ENCODE measurements around the gene DUSP15.
"Not testable (repeated sequence)": the region's sequence is repeated elsewhere in the genome, so short reads cannot be mapped to it uniquely, and the experiment has no call there.

Gene DUSP15

DNA sequence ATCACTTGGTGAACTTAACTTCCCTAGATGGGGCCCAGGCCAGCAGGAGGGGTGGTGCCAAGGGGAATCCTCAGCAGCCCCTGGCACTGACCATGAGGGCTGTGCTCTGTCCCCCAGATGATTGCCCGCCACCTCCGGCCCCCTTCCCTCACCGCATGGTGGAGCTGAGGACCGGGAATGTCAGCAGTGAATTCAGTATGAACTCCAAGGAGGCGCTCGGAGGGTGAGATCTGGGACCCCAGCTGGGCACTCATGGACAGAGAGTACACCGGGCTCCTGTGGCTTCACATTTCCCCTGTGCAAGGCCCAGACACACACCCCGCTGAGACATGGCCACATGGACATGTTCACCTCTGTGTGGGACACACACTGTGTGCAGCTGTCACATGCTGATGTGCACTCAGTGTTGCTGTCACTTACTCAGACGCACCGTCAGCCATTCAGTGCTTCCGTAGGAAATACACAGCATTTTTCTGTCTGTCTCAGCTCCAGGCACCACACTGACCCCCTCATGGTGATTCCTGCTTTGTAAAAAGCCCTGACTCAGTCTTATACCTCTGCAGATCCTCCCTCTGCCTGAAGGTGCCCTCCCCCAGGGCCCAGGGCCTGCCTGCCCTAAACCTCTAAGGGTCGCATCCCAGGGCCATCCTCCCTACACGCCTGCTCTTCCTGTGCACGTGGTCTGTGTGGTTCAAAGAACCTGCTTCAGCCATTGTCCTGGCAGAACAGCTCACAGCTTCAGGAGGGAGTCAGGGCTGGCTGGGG lies 46.8 kb downstream of the DUSP15 start:
- no peak overlapping the region for H3K9ac ChIP-seq (ENCODE audit: low read depth, low read length)
- H3K27ac ChIP-seq (ENCODE audit: low read length) = no peak overlapping the region
- H3K4me3 ChIP-seq (ENCODE audit: low read length) = no peak overlapping the region

DNA sequence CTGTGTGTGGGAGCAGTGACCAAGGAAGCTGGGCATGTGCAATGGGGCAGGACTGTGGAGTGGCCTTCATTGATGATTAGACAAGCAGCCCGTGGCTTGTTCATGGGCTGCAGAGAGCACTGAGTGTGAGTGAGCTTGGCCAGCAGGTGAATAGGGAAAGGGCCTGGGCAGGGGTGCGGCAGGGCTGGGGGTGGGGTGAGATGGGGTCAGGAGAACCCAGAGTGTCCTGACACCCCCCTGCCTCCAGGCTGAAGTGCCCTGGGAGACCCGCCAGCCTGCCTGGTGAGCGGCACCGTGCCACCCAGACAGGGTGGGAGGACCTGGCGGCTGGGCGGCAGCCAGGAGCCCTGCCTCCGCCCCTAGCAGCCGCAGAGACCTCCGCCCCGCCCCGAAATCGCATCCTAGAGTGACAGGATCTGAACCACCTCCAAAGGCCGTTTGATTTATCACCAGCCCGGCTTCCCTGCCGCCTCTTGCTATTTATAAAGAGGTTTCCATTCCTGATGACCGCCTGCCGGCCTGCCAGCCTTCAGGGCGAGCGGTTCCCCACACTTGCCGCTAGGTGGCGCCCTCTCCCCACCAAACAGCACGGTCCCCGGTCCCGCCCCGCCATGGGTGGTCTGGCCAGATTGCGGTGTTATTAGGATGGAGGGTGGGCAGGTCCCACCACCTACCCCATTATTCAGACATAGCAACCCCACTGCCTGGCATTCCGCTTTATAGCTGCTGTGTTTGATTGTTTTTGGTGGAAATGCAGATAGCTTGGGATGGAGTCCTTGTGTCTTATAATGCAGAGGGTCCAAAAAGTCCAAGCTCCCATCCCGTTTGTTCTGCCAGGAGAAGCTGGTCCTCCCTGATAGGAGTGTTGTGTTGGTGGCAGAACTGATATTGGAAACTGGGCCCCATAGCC lies 47.7 kb downstream of the DUSP15 start:
- Histone ChIP-seq H3K27ac (ENCODE audit: low read length) (no peak overlapping the region), H3K27me3 (ENCODE audit: insufficient read depth, low read length) (no peaks in the 10 kb centered on the region), H3K36me3 (ENCODE audit: insufficient read depth, low read depth, low read length) (no peaks in the 10 kb centered on the region), H3K9me3 (ENCODE audit: insufficient read depth, low read depth, low read length) (no peaks in the 10 kb centered on the region), H3K4me1 (ENCODE audit: insufficient read depth, low read length) (no peaks in the 10 kb centered on the region), H3K4me3 (ENCODE audit: low read length) (no peak overlapping the region), H3K9ac (ENCODE audit: low read depth, low read length) (no peak overlapping the region)

More for the DNA sequence above, 46.8 kb downstream of the DUSP15 start:
- H3K27me3 ChIP-seq (ENCODE audit: insufficient read depth, low read length) = no peaks in the 10 kb centered on the region
- H3K4me1 ChIP-seq (ENCODE audit: insufficient read depth, low read length) = no peaks in the 10 kb centered on the region
- H3K36me3 ChIP-seq (ENCODE audit: insufficient read depth, low read depth, low read length) = no peaks in the 10 kb centered on the region
- H3K9me3 ChIP-seq (ENCODE audit: insufficient read depth, low read depth, low read length) = no peaks in the 10 kb centered on the region

DNA sequence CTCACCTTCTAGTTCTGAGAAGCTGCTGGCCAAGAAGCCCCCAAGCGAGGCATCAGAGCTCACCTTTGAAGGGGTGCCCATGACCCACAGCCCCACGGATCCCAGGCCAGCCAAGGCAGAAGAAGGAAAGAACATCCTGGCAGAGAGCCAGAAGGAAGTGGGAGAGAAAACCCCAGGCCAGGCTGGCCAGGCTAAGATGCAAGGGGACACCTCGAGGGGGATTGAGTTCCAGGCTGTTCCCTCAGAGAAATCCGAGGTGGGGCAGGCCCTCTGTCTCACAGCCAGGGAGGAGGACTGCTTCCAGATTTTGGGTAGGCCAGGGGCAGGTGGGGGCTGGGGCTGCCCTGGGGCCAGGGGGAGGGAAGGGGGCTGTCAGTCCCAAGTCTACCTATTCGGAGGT lies 48.9 kb downstream of the DUSP15 start:
- no peaks in the 10 kb centered on the region for H3K9me3 ChIP-seq (ENCODE audit: insufficient read depth, low read depth, low read length)
- no peaks in the 10 kb centered on the region for H3K27me3 ChIP-seq (ENCODE audit: insufficient read depth, low read length)
- H3K4me1 ChIP-seq (ENCODE audit: insufficient read depth, low read length) = no peaks in the 10 kb centered on the region
- H3K4me3 ChIP-seq (ENCODE audit: low read length) = no peak overlapping the region
- no peaks in the 10 kb centered on the region for H3K36me3 ChIP-seq (ENCODE audit: insufficient read depth, low read depth, low read length)
- no peak overlapping the region for H3K9ac ChIP-seq (ENCODE audit: low read depth, low read length)
- H3K27ac ChIP-seq (ENCODE audit: low read length) = no peak overlapping the region

DNA sequence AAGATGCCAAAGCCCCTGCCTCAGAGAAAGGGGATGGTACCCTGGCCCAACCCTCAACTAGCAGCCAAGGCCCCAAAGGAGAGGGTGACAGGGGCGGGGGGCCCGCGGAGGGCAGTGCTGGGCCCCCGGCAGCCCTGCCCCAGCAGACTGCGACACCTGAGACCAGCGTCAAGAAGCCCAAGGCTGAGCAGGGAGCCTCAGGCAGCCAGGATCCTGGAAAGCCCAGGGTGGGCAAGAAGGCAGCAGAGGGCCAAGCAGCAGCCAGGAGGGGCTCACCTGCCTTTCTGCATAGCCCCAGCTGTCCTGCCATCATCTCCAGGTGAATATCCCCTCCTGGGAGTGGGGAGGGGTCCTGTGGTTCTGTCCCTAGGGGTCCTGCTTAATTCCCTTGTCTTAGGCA lies 50.1 kb downstream of the DUSP15 start:
- H3K4me3 ChIP-seq (ENCODE audit: low read length) = no peak overlapping the region
- H3K9me3 ChIP-seq (ENCODE audit: insufficient read depth, low read depth, low read length) = no peaks in the 10 kb centered on the region
- no peak overlapping the region for H3K9ac ChIP-seq (ENCODE audit: low read depth, low read length)
- H3K27ac ChIP-seq (ENCODE audit: low read length) = no peak overlapping the region
- H3K27me3 ChIP-seq (ENCODE audit: insufficient read depth, low read length) = no peaks in the 10 kb centered on the region
- peaks cover 5% of the 10 kb centered on the region; the same call in 1 of the 2 replicates for H3K4me1 ChIP-seq (ENCODE audit: insufficient read depth, low read length)
- H3K36me3 ChIP-seq (ENCODE audit: insufficient read depth, low read depth, low read length) = no peaks in the 10 kb centered on the region

DNA sequence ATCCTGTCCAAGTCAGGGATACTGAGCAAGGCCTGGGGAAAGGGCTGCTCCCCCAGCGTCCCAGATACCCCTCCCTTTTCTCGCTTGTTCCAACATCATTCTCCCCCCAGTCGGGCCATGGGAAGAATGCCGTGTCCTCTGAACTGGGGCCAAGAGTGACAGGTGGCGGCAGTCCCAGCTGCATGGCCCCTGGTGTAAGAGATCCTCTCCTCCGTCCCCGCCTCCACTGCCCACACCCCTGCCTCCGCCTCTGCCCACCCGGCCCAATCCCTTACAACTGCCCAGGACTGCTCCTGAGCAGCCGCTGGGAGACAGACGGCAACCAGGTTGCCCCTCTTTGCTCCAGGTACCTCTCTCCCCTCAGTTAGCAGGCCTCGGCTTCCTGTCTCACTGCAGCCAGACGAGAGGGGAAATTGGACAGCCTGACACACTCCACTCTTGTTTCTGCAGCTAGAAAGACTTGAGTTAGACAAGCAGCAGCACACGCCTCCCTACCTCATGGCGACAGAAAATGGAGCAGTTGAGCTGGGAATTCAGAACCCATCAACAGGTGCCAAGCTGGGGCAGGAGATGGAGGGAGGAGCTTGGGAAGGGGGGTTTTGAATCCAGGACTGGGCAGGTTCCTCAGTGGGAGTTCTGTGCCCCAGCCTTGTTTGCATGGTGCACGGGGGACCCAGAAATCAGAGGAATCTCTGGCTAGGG lies 51.1 kb downstream of the DUSP15 start, which contains the start of gene MYLK2:
Gene MYLK2, plus strand, starts transcription at position 274 of the 702 bp plus-strand sequence. Its CDS starts 225 bp downstream, at position 499.
- H3K9ac ChIP-seq (ENCODE audit: low read depth, low read length) = no peak within 1 kb of the TSS
- H3K9me3 ChIP-seq (ENCODE audit: insufficient read depth, low read depth, low read length) = no peaks in the 10 kb centered on the region
- H3K27ac ChIP-seq (ENCODE audit: low read length) = no peak within 1 kb of the TSS
- no peaks in the 10 kb centered on the region for H3K27me3 ChIP-seq (ENCODE audit: insufficient read depth, low read length)
- peaks cover 8% of the 10 kb centered on the region; the same call in 1 of the 2 replicates for H3K4me1 ChIP-seq (ENCODE audit: insufficient read depth, low read length)
- no peaks in the 10 kb centered on the region for H3K36me3 ChIP-seq (ENCODE audit: insufficient read depth, low read depth, low read length)
- no peak within 1 kb of the TSS for H3K4me3 ChIP-seq (ENCODE audit: low read length)

DNA sequence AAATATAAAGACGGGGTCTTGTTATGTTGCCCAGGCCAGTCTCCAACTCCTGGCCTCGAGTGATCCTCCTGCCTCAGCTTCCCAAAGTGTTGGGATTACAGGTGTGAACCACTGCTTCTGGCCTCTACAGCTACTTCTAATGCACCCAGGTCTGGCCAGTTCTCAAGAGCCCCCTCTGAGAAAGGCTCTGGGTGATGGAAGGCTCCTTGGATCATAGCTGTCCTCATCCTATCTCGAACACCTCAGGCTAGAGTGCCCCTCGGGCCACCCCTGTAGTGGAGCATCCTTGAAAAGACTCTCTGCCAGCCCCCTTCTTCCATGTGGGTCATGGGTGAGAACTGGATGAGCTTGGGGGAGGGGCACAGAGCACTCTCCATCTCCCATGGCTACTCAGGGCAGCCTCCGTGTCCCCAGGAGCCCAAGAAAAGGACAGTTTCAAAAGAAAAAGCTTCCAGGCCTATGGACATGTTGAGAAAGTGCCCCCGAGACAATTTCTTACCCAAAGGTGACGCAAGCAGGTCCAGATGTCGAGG lies 51.9 kb downstream of the DUSP15 start:
- Histone ChIP-seq H3K9me3 (ENCODE audit: insufficient read depth, low read depth, low read length) (no peaks in the 10 kb centered on the region), H3K27ac (ENCODE audit: low read length) (no peak overlapping the region), H3K27me3 (ENCODE audit: insufficient read depth, low read length) (no peaks in the 10 kb centered on the region), H3K36me3 (ENCODE audit: insufficient read depth, low read depth, low read length) (no peaks in the 10 kb centered on the region), H3K4me3 (ENCODE audit: low read length) (no peak overlapping the region), H3K9ac (ENCODE audit: low read depth, low read length) (no peak overlapping the region), H3K4me1 (ENCODE audit: insufficient read depth, low read length) (peaks cover 8% of the 10 kb centered on the region; the same call in 1 of the 2 replicates)

DNA sequence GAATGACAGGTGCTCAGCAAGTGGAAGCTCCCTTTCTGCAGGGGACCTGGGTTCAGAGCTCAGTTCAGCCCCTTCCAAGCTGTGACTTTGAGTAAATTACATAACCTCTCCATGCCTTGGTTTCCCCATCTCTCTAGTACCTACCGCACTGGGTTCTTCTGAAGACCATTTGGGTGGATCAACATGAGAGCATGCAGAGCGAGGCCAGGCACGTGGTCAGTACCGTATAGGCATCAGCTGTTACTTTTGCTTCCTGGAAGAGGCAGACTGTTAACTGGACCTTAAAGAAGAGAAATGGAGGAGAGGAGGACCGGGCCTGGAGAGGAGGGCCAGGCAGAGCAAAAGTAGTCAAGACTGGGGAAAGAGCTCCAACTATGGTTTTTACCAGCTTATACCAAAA lies 52.9 kb downstream of the DUSP15 start:
- no peak overlapping the region for H3K27ac ChIP-seq (ENCODE audit: low read length)
- H3K9me3 ChIP-seq (ENCODE audit: insufficient read depth, low read depth, low read length) = no peaks in the 10 kb centered on the region
- H3K4me1 ChIP-seq (ENCODE audit: insufficient read depth, low read length) = peaks cover 8% of the 10 kb centered on the region; the same call in 1 of the 2 replicates
- H3K27me3 ChIP-seq (ENCODE audit: insufficient read depth, low read length) = no peaks in the 10 kb centered on the region
- H3K36me3 ChIP-seq (ENCODE audit: insufficient read depth, low read depth, low read length) = no peaks in the 10 kb centered on the region
- no peak overlapping the region for H3K4me3 ChIP-seq (ENCODE audit: low read length)
- H3K9ac ChIP-seq (ENCODE audit: low read depth, low read length) = no peak overlapping the region

DNA sequence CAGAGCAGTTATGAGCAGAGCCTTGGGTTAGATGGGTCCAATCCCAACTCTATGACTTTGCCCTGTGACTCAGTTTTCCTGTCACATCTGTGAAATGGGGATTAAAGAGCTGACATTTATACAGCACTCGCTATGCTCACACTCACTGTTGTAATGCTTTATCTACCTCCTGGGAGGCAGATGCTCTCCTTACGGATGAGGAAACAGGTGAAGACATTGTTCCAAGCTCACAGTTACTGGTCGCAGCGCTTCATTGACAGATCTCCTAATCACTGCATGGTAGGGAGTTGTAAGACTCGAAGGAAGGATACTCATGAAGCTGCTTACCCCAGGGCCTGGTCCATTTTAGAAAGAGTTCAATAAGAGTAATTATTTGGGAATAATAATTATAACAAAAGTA lies 54.1 kb downstream of the DUSP15 start:
- Histone ChIP-seq H3K9ac (ENCODE audit: low read depth, low read length) (no peak overlapping the region), H3K9me3 (ENCODE audit: insufficient read depth, low read depth, low read length) (no peaks in the 10 kb centered on the region), H3K36me3 (ENCODE audit: insufficient read depth, low read depth, low read length) (no peaks in the 10 kb centered on the region), H3K27me3 (ENCODE audit: insufficient read depth, low read length) (no peaks in the 10 kb centered on the region), H3K27ac (ENCODE audit: low read length) (no peak overlapping the region), H3K4me1 (ENCODE audit: insufficient read depth, low read length) (peaks cover 8% of the 10 kb centered on the region; the same call in 1 of the 2 replicates), H3K4me3 (ENCODE audit: low read length) (no peak overlapping the region)

DNA sequence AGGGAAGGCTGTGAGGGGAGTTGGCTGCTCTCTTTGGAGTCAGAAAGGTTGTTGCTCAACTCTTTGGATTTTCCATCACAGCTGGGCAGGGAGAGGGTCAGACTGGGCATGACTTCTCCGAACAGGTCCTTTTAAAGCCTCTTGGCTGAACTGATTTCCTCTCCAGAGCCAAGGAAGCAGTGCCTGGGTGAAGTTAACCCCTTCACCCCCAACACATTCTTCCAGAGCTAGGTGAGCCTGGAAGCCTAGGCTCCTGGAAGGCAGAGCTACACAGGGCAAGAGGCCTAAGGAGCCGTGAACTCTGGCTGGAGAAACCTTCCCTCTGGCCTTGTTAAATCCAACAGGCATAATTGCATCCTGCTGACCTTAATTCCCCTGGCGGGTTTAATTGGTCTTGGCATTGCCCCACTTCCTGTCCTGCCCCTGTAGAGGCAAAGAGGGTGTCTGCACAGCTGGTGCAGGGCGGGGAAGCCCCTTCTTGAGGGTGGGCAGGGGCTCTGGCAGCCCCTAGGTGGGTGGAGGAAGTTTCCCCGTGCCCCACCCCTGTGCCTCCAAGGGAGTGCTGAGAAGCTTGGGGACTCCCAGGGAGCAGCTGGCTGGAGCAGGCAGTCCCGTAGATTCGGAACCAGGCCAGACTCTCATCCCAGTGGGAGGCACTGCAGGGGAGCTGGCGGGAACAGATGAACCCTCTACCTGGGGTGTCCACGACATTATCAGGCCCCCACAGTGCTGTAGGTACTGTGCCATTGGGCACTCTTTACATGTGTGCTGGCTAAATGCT lies 54.7 kb downstream of the DUSP15 start:
- Histone ChIP-seq H3K9ac (ENCODE audit: low read depth, low read length) (no peak overlapping the region), H3K27ac (ENCODE audit: low read length) (no peak overlapping the region)

DNA sequence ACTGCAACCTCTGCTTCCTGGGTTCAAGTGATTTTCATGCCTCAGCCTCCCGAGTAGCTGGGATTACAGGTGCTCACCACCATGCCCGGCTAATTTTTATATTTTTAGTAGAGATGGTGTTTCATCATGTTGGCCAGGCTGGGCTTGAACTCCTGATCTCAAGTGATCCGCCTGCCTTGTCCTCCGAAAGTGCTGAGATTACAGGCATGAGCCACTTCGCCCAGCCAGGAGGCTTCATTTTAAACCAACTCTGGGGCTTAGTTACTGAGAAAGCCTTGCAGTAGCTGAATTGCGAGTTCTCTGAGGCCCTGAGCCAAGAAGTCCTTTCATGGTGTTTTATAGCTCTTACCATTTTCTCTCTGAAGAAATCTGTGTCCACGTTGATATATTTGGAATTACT lies 56.2 kb downstream of the DUSP15 start:
- H3K4me1 ChIP-seq (ENCODE audit: insufficient read depth, low read length); H3K36me3 ChIP-seq (ENCODE audit: insufficient read depth, low read depth, low read length); H3K9me3 ChIP-seq (ENCODE audit: insufficient read depth, low read depth, low read length): not testable (repeated sequence)

More for the DNA sequence above, 54.7 kb downstream of the DUSP15 start:
- Histone ChIP-seq H3K4me3 (ENCODE audit: low read length) (no peak overlapping the region), H3K9me3 (ENCODE audit: insufficient read depth, low read depth, low read length) (no peaks in the 10 kb centered on the region), H3K27me3 (ENCODE audit: insufficient read depth, low read length) (no peaks in the 10 kb centered on the region), H3K4me1 (ENCODE audit: insufficient read depth, low read length) (peaks cover 8% of the 10 kb centered on the region; the same call in 1 of the 2 replicates), H3K36me3 (ENCODE audit: insufficient read depth, low read depth, low read length) (no peaks in the 10 kb centered on the region)

More for the DNA sequence above, 56.2 kb downstream of the DUSP15 start:
- H3K27me3 ChIP-seq (ENCODE audit: insufficient read depth, low read length); H3K9ac ChIP-seq (ENCODE audit: low read depth, low read length); H3K27ac ChIP-seq (ENCODE audit: low read length); H3K4me3 ChIP-seq (ENCODE audit: low read length): not testable (repeated sequence)

Measured in iPS-20b (cell line).